ENCODE data around the gene ZBP1.

Gene ZBP1

GRCh38 chr20:57564180-57564802, 55.9 kb downstream of the ZBP1 start:
- TF ChIP-seq CEBPB (IDR thresholded peaks at IDR 0.05) (no peak), ZBTB7A (IDR thresholded peaks at IDR 0.05; ENCODE audit: low read depth) (no peak), CREB1 (IDR thresholded peaks at IDR 0.05; ENCODE audit: low read depth) (no peak), TEAD4 (IDR thresholded peaks at IDR 0.05) (no peak), EP300 (IDR thresholded peaks at IDR 0.05; ENCODE audit: borderline replicate concordance) (no peak), RAD21 (IDR thresholded peaks at IDR 0.05; ENCODE audit: low read depth) (no peak), USF1 (IDR thresholded peaks at IDR 0.05) (no peak), NFIC (IDR thresholded peaks at IDR 0.05) (no peak), TAF1 (IDR thresholded peaks at IDR 0.05; ENCODE audit: low read depth) (no peak), MAX (IDR thresholded peaks at IDR 0.05) (no peak), FOXM1 (IDR thresholded peaks at IDR 0.05; ENCODE audit: borderline replicate concordance, low read depth) (no peak), REST (IDR thresholded peaks at IDR 0.05; ENCODE audit: low read depth) (no peak), TCF12 (IDR thresholded peaks at IDR 0.05; ENCODE audit: low read depth) (no peak), YY1 (IDR thresholded peaks at IDR 0.05; ENCODE audit: low read depth) (no peak), EGR1 (IDR thresholded peaks at IDR 0.05) (no peak)

- TF ChIP-seq TCF12 (IDR thresholded peaks at IDR 0.05; ENCODE audit: low read depth) (no peak), CEBPB (IDR thresholded peaks at IDR 0.05) (no peak), NFIC (IDR thresholded peaks at IDR 0.05) (no peak), EGR1 (IDR thresholded peaks at IDR 0.05) (no peak), MAX (IDR thresholded peaks at IDR 0.05) (no peak), CREB1 (IDR thresholded peaks at IDR 0.05; ENCODE audit: low read depth) (no peak), RAD21 (IDR thresholded peaks at IDR 0.05; ENCODE audit: low read depth) (no peak), ZBTB7A (IDR thresholded peaks at IDR 0.05; ENCODE audit: low read depth) (no peak), YY1 (IDR thresholded peaks at IDR 0.05; ENCODE audit: low read depth) (no peak), TAF1 (IDR thresholded peaks at IDR 0.05; ENCODE audit: low read depth) (no peak), USF1 (IDR thresholded peaks at IDR 0.05) (no peak), FOXM1 (IDR thresholded peaks at IDR 0.05; ENCODE audit: borderline replicate concordance, low read depth) (no peak)
Measured at GRCh38 chr20:57563522-57563921, 56.7 kb downstream of the ZBP1 start.

- TF ChIP-seq NFIC (IDR thresholded peaks at IDR 0.05), result no peak
- TF ChIP-seq USF1 (IDR thresholded peaks at IDR 0.05), result no peak
- TF ChIP-seq ZBTB7A (IDR thresholded peaks at IDR 0.05; ENCODE audit: low read depth), result no peak
- TF ChIP-seq FOXM1 (IDR thresholded peaks at IDR 0.05; ENCODE audit: borderline replicate concordance, low read depth), result no peak
- no peak for TF ChIP-seq TEAD4 (IDR thresholded peaks at IDR 0.05)
- no peak for TF ChIP-seq TCF12 (IDR thresholded peaks at IDR 0.05; ENCODE audit: low read depth)
- no peak for TF ChIP-seq EGR1 (IDR thresholded peaks at IDR 0.05)
- TF ChIP-seq MAX (IDR thresholded peaks at IDR 0.05), result no peak
- TF ChIP-seq EP300 (IDR thresholded peaks at IDR 0.05; ENCODE audit: borderline replicate concordance), result no peak
- no peak for TF ChIP-seq TAF1 (IDR thresholded peaks at IDR 0.05; ENCODE audit: low read depth)
- no peak for TF ChIP-seq YY1 (IDR thresholded peaks at IDR 0.05; ENCODE audit: low read depth)
- no peak for TF ChIP-seq CREB1 (IDR thresholded peaks at IDR 0.05; ENCODE audit: low read depth)
- TF ChIP-seq RAD21 (IDR thresholded peaks at IDR 0.05; ENCODE audit: low read depth), result no peak
- no peak for TF ChIP-seq CEBPB (IDR thresholded peaks at IDR 0.05)
- TF ChIP-seq REST (IDR thresholded peaks at IDR 0.05; ENCODE audit: low read depth), result no peak
Measured at GRCh38 chr20:57562541-57563465, 57.4 kb downstream of the ZBP1 start.
